HUES48 (cell line): ENCODE data around the gene MAGI1.
"Not testable (repeated sequence)": the region's sequence is repeated elsewhere in the genome, so short reads cannot be mapped to it uniquely, and the experiment has no call there.

Experiments used
- H3K27ac ChIP-seq: one replicate; pipeline ENCODE4 v1.7.0; 2013; ENCODE audit warnings: low read depth, low read length, inconsistent platforms
- H3K27me3 ChIP-seq: 2 replicates; pipeline ENCODE4 v1.6.1; 2013; ENCODE audit warnings: mild to moderate bottlenecking, low read length; ENCODE audit not compliant: control insufficient read depth, insufficient read depth
- H3K36me3 ChIP-seq: 2 replicates; pipeline ENCODE4 v1.6.1; 2013; ENCODE audit warnings: low read length; ENCODE audit not compliant: control insufficient read depth, insufficient read depth
- H3K4me1 ChIP-seq: 2 replicates; pipeline ENCODE4 v1.6.1; 2013; ENCODE audit warnings: mild to moderate bottlenecking, low read length; ENCODE audit not compliant: control insufficient read depth, insufficient read depth
- H3K4me3 ChIP-seq: 2 replicates; pipeline ENCODE4 v1.5.1; 2013; ENCODE audit warnings: mild to moderate bottlenecking, low read depth, low read length
- H3K9ac ChIP-seq: 2 replicates; pipeline ENCODE4 v1.6.1; 2013; ENCODE audit warnings: mild to moderate bottlenecking, low read depth, low read length, moderate library complexity
- H3K9me3 ChIP-seq: 2 replicates; pipeline ENCODE4 v1.6.1; 2013; ENCODE audit warnings: low read length; ENCODE audit not compliant: control insufficient read depth, insufficient read depth

MAGI1 gene

DNA sequence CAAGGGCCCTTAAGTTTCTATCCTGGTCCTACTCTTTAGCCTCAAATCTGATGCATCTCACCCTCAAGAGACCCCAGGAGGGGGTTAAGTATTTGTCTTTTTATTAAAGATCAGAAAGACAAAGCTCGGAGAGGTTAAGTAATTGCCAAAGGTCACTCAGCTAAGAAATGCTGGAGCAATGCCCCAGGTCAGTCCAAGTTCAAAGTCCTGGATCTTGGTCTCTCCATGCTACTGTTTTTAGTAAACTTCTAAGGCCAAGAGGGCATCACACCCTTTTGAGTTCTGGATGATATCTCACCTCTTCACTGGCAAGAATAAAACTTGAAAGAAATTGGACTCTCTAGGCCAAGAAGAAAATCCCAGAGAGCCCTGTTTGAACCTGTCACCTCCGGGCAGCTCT is 488.6 kb downstream of the MAGI1 start:
- Histone ChIP-seq H3K9ac (no peak overlapping the region), H3K27ac (no peak overlapping the region), H3K4me1 (peaks cover 45% of the 10 kb centered on the region), H3K9me3 (no peaks in the 10 kb centered on the region), H3K4me3 (no peak overlapping the region), H3K36me3 (no peaks in the 10 kb centered on the region), H3K27me3 (0 out of 2 replicates have a peak, but pooled peaks cover 3% of the 10 kb centered on the region)

DNA sequence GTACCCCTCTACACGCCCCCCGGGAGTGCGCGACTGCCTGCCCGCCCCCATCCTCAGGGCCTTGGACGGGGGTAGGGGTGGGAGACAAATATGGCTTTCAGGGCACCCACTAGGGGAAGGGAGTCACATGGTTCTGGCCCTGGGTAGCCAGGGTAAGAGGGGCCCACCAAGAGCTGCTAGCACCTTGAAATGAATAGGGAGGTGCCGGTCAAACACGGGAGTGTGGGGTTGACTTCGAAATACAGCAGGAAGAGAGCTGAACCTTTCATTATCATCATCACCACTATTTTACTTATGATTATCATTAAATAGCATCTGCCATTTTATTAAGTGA is 489.1 kb downstream of the MAGI1 start:
- Histone ChIP-seq H3K9me3 (no peaks in the 10 kb centered on the region), H3K4me1 (peaks cover 42% of the 10 kb centered on the region), H3K27ac (peak overlapping the region; percentile 16), H3K36me3 (no peaks in the 10 kb centered on the region), H3K27me3 (0 out of 2 replicates have a peak, but pooled peaks cover 3% of the 10 kb centered on the region), H3K4me3 (peak overlapping the region; percentile 77), H3K9ac (no peak overlapping the region)

- Histone ChIP-seq H3K9ac (peak overlapping the region; percentile 54; the same call in 1 of the 2 replicates), H3K4me1 (peaks cover 36% of the 10 kb centered on the region), H3K27me3 (0 out of 2 replicates have a peak, but pooled peaks cover 3% of the 10 kb centered on the region), H3K27ac (peak overlapping the region; percentile 53), H3K9me3 (no peaks in the 10 kb centered on the region), H3K36me3 (no peaks in the 10 kb centered on the region), H3K4me3 (peak overlapping the region; percentile 77)
Observed at GRCh38 chr3:65548848-65549625, 489.7 kb downstream of the MAGI1 start.

DNA sequence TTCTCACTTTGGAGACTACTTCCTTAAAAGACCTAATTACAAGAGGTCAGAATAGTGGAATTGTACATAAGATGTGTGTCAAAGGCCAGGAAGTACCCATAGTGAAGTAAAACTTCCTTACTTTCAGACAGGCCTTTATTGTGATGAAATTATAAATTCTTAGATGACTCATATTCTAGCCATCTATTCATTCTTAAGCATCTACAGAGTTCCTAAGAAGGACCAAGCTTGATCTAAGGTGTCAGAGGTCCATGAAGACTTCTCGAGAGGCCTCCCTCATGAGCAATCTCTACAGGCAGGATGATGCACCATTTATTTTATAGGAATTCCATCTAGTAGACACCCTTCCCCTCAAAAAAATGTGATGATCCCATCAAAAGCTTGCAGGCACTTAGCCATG is 493.3 kb downstream of the MAGI1 start:
- Histone ChIP-seq H3K4me3 (no peak overlapping the region), H3K27ac (no peak overlapping the region), H3K36me3 (no peaks in the 10 kb centered on the region), H3K27me3 (0 out of 2 replicates have a peak, but pooled peaks cover 3% of the 10 kb centered on the region), H3K4me1 (peaks cover 30% of the 10 kb centered on the region), H3K9ac (no peak overlapping the region), H3K9me3 (no peaks in the 10 kb centered on the region)

DNA sequence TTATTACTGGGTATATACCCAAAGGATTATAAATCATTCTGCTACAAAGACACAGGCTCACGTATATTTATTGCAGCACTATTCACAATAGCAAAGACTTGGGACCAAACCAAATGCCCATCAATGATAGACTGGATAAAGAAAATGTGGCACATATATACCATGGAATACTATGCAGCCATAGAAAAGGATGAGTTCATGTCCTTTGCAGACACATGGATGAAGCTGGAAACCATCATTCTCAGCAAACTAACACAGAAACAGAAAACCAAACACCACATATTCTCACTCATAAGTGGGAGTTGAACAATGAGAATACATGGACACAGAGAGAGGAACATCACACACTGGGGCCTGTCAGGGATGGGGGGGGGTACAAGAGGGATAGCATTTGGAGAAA is 495.3 kb downstream of the MAGI1 start:
- peaks cover 35% of the 10 kb centered on the region for H3K4me1 ChIP-seq
- H3K9ac ChIP-seq, H3K27ac ChIP-seq, H3K4me3 ChIP-seq, H3K27me3 ChIP-seq, H3K9me3 ChIP-seq, H3K36me3 ChIP-seq: not testable (repeated sequence)

GRCh38 chr3:65540666-65541065 is 498.1 kb downstream of the MAGI1 start:
- no peaks in the 10 kb centered on the region for H3K27me3 ChIP-seq
- H3K4me3 ChIP-seq = no peak overlapping the region
- H3K4me1 ChIP-seq = peaks cover 51% of the 10 kb centered on the region
- no peaks in the 10 kb centered on the region for H3K36me3 ChIP-seq
- H3K9me3 ChIP-seq = no peaks in the 10 kb centered on the region
- H3K27ac ChIP-seq = peak overlapping the region; percentile 91
- no peak overlapping the region for H3K9ac ChIP-seq

DNA sequence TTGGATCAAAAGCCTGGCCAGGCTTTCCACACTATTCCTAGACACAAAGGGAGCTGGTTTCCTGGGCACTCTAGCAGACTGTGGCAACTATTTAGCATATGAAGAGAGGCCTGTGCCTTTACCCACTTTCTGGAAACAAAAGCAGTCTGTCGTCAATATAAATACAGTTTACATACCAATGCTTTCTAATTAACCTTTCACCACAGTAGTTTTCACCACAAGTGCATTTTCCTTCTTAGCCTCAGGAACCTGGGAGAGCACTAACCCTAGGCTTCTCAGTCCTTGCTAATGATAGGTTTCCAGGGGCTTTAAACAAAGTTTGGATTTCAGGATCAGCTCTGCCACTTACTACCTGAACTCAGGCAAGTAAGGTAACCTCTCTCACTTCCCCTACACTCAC is 499.1 kb downstream of the MAGI1 start:
- peak overlapping the region; percentile 91 for H3K27ac ChIP-seq
- peak overlapping the region; percentile 39 for H3K4me3 ChIP-seq
- H3K36me3 ChIP-seq = no peaks in the 10 kb centered on the region
- no peak overlapping the region for H3K9ac ChIP-seq
- peaks cover 51% of the 10 kb centered on the region for H3K4me1 ChIP-seq
- H3K9me3 ChIP-seq = no peaks in the 10 kb centered on the region
- H3K27me3 ChIP-seq = no peaks in the 10 kb centered on the region

GRCh38 chr3:65538101-65538500 is 500.6 kb downstream of the MAGI1 start:
- H3K27ac ChIP-seq = no peak overlapping the region
- H3K9ac ChIP-seq = no peak overlapping the region
- H3K4me3 ChIP-seq = no peak overlapping the region
- H3K4me1 ChIP-seq = peaks cover 51% of the 10 kb centered on the region
- no peaks in the 10 kb centered on the region for H3K27me3 ChIP-seq
- H3K9me3 ChIP-seq = no peaks in the 10 kb centered on the region
- no peaks in the 10 kb centered on the region for H3K36me3 ChIP-seq

DNA sequence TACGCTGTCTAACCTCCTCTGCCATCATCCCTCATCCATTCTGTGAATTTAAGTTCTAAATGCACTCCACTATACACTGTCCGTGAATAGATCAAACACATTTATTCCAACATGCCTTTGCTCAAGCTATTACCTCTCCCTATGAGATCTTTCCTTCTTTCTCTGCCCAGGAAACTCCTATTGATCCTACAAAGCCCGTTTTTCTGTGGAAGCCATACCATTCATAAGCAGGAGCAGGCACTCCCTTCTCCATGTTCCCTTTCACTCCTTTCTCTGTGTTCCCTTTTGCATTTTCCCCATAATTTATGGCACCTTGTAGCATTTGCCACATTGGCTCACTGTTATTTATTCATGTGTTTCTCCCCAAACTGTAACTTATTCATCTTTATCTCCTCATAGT is 501.6 kb downstream of the MAGI1 start:
- Histone ChIP-seq H3K9ac (no peak overlapping the region), H3K9me3 (no peaks in the 10 kb centered on the region), H3K27me3 (no peaks in the 10 kb centered on the region), H3K27ac (peak overlapping the region; percentile 18), H3K36me3 (no peaks in the 10 kb centered on the region), H3K4me1 (peaks cover 58% of the 10 kb centered on the region), H3K4me3 (no peak overlapping the region)

- peaks cover 46% of the 10 kb centered on the region for H3K4me1 ChIP-seq
- H3K9me3 ChIP-seq = no peaks in the 10 kb centered on the region
- H3K27ac ChIP-seq = no peak overlapping the region
- H3K4me3 ChIP-seq = no peak overlapping the region
- H3K27me3 ChIP-seq = no peaks in the 10 kb centered on the region
- no peak overlapping the region for H3K9ac ChIP-seq
- no peaks in the 10 kb centered on the region for H3K36me3 ChIP-seq
Observed at GRCh38 chr3:65535260-65535659, 503.5 kb downstream of the MAGI1 start.

DNA sequence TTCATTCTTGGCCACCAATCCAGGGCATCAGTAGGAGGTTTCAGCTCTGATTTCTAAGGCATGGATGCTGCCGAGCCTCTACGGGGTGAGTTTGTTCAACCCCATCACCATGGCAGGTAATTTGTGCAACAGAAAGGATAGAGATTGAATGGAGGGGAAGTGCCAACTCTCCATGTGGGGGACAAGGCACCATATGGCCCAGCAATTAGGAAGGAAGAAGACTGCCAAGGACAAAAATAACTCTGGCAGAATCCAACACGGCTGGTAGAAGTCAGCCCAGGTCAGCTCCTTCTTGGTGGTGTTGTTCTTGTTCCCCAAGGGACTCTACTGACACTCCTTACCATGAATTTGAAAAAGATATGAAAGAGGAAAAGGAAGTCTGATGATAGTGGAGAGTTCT is 503.9 kb downstream of the MAGI1 start:
- no peak overlapping the region for H3K4me3 ChIP-seq
- H3K9ac ChIP-seq = no peak overlapping the region
- H3K36me3 ChIP-seq = no peaks in the 10 kb centered on the region
- no peak overlapping the region for H3K27ac ChIP-seq
- H3K4me1 ChIP-seq = peaks cover 42% of the 10 kb centered on the region
- no peaks in the 10 kb centered on the region for H3K27me3 ChIP-seq
- H3K9me3 ChIP-seq = no peaks in the 10 kb centered on the region
